ENCODE data around the gene EMX2.

EMX2 gene

DNA sequence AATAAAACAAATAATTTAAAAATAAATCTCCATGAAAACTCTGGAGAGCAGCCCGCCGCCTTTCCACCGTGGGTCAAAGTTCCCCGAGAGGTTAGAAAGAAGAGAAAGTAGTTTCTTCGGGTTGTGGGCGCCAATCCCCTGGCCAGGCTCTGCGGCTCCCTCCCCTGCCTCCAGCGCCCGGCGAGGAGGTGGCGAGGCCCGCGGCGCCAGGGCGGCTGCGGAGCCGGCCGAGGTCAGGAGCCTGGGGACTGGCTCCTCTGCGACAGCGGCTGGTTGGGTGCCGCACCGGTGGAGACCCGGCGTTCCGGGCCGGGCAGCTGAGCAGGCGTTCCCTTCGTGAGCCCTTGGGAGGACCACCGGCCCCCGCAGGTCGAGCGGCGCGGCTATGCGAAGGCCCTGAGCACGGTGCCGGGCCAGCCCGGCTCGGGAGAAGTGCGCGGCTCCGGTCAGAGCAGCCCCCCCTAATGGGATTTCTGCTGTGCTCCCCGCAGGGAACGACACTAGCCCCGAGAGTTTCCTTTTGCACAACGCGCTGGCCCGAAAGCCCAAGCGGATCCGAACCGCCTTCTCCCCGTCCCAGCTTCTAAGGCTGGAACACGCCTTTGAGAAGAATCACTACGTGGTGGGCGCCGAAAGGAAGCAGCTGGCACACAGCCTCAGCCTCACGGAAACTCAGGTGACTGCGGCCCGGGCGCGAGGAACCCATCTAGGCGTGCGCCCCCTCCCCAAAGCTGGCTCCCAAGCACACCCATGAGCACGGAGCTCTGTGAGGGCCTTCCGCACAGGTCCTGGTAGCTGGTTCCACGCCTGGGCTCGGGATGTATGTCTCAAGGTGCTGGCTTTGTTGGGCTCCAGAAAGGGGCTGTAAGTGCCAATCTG is 2.8 kb downstream of the EMX2 start:
- no peak for DNase-seq

DNA sequence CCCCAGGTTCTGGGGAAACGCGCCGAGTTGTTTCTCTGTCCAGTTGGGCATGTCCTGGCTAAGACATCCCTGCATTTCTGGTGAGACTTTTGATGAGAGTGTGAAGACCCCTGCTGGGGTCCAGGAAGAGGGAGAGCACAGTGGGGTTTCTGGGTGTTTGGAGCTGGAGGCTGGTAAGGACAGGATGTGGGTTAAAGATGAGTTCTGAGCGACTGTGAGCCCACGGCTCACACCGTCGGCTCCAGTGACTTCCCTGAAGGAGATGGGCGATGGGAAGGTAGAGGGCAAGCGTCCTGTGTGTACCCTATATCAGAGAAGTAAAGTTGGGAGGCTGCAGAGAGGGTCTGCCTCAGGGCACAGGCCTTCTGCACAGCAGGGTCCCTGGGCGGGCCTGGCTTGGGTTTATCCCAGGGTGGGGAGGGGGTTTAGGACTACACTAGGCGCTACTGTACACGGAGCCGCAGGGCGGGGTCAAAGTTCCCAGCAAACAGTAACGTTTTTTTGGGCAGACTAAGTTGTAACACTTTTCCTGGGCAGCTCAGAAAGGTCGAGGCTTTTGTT is 3.6 kb downstream of the EMX2 start:
- no peak for DNase-seq

DNA sequence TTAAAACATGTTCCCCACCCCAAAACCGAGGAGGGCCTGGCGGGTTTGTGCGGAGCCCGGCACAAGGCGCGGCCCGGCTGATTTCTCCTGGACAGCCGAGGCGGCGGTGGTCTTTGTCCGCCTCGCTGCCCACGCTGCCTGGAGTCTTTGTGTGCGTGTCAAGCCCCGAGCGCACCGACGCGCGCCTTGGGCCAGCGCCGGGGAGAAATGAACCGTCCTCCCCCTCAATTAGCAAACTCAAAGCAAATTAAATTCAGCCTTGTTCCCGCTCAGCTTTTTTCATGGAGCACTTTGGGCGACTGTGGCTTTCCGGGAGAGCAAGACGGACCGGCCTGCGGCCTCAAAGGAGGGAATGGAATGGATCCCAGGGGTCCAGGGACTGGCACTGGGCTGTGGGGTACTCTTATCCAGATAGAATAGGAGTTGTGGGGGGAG is 4.1 kb downstream of the EMX2 start:
- DNase-seq = no peak

DNA sequence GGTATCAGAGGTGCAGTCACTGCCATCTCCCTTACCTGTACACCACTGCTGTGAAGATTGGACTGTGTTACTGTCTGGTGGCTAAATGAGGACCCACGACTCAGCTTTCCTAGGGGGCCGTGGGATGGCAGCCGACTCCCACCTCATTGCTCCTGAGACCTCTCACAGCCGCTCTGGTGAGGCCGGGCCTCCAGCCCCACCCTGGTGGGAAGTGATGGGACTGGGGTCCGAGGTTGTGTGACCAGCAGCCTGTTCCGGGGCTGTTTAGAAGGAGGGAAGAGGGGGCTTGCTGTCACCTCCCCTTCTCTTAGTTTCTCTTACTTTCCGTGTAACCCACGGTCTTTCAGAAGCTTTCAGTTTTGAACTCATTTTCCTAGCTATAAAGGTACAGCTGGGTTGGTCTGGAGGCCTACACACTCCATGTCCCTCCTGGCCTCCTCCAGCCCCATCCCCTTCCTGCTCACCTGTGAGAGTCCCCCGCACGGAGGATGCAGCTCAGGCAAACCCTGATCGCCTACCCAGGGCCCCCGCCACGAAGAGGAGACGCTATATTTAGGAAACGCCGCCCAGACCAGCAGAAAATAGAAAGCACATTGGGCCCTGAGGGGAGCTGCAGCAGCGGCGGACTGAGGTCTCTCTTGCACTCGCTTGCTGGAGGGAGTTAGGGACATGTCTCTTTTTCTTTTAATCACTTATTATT is 4.6 kb downstream of the EMX2 start:
- no peak for DNase-seq

DNA sequence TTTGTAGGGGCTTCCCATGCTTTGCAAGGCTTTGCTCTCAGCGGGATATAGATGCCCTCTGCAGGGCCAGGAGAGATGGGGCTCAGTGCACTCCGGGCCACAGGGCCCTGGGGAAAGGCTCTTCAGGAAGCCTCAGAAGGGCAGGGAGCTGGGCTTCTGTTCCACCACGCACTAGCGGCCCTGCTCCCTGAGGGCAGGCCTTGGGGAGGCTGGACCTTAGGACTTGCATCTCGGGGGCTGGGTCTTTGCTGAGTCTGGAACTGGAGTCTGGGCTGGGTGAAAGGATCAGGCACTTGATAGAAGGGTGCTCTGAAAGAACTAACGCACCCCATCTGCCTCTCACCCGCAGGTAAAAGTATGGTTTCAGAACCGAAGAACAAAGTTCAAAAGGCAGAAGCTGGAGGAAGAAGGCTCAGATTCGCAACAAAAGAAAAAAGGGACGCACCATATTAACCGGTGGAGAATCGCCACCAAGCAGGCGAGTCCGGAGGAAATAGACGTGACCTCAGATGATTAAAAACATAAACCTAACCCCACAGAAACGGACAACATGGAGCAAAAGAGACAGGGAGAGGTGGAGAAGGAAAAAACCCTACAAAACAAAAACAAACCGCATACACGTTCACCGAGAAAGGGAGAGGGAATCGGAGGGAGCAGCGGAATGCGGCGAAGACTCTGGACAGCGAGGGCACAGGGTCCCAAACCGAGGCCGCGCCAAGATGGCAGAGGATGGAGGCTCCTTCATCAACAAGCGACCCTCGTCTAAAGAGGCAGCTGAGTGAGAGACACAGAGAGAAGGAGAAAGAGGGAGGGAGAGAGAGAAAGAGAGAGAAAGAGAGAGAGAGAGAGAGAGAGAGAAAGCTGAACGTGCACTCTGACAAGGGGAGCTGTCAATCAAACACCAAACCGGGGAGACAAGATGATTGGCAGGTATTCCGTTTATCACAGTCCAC is 5.4 kb downstream of the EMX2 start:
- DNase-seq = no peak

DNA sequence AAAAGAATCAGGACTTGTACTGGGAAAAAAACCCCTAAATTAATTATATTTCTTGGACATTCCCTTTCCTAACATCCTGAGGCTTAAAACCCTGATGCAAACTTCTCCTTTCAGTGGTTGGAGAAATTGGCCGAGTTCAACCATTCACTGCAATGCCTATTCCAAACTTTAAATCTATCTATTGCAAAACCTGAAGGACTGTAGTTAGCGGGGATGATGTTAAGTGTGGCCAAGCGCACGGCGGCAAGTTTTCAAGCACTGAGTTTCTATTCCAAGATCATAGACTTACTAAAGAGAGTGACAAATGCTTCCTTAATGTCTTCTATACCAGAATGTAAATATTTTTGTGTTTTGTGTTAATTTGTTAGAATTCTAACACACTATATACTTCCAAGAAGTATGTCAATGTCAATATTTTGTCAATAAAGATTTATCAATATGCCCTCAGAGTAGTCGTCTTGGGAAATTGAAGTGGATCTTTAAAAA is 6.6 kb downstream of the EMX2 start:
- DNase-seq = no peak

DNA sequence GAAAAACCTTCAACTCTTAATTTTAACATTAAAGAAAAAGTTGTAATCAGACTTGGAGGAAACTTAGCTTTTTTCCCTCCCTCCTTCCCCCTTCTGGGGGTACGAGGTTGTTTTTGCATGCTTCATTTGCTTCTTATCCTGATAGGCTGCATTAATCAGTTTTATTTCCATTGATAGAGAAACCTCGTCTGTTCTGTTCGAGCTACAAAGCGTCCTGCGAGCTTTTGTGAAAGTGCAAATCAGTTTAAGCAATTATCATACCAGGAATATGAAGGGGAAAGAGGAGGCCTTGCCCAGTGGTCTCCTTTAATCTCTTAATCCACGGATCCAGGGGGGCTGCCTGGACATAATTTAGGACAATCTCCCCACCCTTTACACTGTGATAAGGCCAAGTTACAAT is 7.5 kb downstream of the EMX2 start:
- no peak for DNase-seq

DNA sequence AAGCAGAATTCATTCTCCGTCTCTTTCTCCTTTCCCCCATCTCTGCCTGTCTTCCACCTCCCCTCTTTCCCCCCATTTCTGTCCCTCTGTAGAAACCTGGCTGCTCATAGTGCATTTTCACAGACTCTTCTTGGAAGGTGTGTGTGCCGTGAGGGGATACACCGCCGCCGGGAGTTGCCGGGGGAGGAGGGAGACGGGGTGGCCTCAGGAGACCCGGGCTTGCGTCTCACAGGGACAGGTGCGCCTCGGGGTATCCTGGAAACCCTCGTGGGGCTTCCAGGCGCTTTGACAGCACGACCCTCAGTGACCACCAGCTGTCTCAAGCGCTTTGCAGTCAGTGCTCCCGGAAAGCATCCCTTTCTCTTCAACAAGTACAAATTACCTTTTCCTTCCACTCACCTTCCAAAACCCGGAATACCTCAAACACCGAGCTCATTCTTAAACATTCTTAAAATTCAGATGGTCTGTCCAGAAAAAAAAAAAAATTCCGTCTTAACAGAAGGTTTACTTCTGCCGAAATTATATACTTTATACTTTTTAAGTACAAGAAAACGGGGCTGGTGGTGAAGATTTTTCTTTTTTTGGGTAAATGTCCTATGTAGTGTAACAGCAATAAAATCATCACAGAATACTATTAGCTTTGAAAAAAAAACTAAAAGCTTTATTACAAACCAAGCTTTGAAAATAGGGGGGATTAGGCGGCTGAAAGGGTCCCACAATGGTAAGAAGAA is 8.2 kb downstream of the EMX2 start:
- DNase-seq = no peak

DNA sequence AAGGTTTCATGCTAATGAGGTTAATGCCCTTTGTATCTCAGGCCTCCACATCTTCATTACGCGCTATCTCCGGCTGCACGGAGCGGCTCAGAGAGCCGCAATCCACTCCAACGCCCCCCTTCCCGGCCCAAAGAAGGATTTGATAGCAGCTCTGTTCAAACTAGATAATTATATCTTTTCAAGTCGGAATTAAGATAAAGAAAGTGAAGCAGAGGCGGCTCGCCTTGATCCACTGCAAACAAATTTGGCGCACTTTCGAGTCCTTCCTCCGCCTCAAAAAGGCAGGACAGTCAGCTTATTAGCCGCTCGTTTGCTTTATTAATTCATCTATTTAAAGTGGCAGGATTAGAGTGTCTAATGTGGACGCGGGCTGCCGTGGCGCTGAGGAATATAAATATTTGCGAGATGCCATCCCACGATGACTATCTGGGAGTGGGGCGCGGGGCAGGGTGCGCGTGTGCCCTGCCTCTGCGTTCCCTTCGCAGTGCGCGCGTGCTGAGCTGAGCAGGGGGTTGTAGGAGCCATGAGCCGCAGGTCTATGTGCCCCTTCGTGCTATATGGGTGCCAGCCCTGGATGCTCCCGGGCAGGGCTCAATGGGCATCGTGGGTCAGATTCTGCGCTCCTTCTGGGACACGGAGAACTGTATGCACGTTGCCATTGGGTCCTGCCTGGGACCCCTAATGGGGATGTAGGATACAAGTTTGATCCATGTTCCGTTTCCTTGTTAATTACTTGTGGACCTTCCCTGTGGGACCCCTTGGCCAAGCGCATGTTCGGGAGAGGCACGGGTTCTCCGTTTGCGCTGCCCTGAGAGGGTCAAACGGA is 9.0 kb downstream of the EMX2 start:
- DNase-seq = no peak

DNA sequence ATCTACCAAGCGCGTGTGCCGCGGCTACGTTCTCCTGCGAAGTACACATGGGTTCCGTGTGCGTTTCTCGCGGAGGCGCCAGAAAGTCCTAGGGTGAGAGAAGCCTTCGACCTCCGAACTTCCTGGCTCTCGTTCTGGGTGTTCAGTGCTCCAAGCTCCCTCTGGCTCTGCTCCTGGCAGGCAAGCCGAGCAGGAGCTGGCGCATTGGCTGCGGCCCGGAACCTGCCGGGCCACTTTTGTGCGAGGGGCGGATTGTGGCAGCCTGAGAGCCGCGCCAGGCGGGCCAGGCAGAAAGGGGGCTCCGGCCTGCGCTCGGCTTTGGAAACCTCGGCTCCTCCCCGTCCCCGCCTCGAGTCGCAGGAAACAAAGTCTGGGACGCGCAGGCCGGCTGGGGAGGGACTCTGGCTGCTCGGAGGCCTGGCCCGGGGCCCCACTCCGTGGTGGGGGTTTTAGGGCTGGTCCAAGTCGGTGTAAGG is 9.6 kb downstream of the EMX2 start:
- no peak for DNase-seq

DNA sequence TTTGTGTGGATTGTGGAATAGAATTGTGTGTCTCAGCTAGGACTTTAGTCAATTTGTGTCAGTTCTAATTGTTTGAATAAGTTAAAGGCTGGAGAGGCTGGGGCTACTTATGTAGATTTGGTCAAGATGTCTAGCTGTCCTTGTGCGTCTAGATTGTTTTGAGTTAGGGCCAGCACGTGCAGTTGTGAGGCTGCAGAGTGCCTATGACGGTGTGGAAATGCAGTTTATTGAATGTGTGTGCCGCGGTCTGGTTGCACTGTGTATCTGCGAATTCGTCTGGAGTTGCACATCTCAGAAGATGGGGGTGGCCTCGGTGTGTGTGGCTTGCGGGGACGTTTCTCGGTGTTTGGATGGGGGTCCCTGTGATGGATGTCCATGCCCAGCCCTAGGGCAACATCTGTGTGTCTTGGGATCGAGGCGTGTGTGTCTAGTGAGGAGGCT is 10.2 kb downstream of the EMX2 start:
- DNase-seq = no peak

DNA sequence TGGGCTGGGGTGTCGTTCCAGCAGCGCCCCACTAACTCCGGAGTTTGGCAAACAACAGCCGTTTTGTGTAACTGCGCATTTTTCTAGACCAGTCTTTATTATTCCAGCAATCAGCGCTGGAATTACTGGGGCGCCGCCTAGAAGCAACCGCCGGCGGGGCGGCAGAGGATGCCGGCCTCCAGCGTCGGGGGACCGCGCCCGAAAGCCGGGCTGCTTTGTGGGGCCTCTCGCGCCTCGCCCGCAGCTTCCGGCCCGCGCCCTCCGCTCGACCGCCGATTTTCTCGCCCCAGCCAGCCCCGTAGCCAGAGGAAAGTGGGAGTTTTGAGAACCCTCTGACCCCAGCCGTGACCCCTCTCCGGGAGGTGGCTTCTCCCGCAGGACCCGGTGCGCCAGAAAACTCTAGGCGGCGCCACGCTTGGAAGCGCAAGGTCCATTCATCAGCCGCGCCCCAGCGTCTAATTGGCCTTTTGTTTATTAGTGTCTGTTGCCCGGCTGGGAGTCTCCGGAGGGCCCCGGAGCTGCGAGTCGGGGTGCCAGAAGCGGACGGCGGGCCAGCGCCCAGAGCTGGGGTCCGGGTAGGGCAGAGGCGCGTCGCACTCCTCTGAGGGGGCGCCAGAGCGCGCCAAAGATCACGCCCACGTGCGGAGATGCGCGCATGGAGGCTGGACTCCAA is 10.7 kb downstream of the EMX2 start:
- DNase-seq = no peak

DNA sequence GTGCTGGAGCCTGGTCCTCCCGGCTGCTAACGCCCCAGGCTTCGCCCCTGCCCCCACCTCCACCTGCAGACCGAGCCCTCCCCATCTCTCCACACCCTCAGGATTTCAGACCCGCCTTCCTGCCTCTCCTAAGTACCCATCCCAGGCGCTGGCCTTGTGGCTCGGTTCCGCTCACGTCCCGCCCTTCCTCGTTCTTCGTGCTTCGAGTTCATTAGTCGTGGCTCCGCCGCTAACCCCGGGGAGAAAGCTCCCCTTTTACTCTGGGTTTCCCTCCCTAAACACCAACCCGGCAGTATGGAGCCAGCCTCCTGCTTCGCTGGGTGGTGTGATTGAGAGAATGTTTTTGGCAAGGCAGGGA is 11.2 kb downstream of the EMX2 start:
- DNase-seq = no peak

DNA sequence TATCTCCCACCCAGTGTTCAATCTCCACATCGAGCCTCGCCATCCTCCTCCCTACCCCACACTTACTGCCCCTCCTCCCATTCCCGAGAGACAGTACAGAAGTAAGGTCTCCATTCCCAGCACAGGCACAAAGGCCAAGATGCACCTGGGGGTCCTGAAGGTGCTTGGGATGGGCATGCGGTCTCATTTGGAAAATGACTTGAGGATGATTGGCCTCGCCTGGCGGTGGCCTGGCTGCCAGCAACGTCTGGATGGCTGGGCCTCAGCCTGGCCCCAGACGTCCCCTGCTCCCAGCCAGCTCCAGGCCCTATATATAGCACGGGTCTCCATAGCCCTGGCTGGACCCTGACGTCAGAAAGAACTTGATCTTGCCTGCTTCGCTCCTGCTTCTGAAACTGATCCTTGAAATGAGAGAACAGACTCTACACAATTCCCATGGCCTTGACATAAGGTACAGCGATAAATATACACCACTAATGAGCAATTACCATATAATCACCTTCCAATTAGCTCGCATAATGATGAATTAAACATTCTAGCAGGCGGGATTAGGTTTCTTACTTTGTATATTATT is 11.8 kb downstream of the EMX2 start:
- no peak for DNase-seq

DNA sequence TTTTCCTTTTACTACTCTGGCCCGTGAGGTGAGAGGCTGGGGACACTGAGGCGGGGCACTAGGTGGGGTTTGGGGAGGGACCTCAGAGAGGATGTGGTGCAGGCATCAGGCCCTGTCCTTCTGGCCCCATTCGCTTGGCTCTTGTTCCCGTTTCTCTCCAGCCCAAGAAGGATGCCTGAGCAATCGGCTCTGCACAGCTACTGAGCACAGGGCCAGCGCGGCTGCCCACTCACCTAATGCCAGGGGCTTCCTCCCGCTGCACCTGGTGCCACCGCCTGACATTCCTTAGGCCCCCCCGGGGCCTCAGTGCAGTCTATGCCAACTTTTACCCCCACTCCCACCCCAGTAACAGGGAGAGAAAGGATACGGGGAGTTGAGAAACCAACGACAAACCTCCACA is 12.5 kb downstream of the EMX2 start:
- no peak for DNase-seq

DNA sequence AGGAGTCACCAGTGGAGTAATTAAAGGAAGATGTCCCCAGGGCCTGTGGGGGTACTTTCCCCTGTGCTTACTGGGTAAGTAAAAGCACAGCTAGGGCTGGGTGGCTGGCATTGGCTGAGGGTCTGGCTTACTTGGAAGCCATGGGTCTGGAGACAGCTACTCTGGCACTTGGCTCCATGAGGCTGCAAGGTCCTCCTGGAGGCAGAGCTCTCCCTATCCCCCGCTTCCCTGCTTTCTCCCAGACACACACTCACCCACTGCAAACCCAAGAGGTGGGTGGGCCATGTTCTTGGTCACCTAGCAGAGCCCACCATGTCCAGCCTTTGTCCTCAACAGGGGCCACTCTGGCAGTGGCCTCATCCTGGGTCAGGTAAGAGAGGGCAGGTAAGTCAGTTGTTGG is 13.3 kb downstream of the EMX2 start:
- DNase-seq = no peak

DNA sequence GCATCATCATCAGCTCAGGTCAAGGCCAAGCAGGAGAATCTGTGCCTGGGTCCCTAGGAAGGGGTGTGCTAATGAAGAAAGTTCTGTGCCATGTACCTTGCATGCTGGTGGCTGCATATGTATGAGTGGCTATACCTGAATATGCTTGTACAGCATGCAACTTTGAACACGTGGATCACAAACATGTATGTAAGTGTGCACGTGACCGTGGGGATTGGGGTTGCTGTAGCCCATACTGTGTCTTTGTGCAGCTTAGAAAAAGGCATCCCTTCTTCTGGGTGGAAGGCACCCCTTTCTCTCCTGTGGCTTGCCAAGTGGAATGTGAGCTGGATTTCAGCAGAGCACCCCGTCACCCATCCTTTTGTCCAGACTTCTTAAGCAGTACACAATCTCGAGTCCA is 13.8 kb downstream of the EMX2 start:
- no peak for DNase-seq

DNA sequence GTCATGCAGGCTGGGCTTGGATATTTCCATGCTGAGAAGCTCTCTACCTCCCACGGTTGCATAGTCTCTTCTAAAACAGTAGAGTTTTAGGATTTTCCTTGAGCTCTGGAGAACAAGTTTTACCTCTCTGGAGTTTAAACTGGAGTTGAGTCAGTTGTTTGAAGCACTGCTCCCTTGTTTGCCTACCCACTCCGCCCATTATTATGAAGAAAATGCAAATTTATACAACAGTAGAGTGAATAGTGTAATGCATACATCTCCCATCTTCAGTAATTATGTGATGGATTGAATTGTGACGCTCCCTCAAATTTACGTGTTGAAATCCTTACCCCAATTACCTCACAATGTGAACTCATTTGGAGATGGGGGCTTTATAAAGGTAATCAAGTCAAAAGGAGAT is 17.2 kb downstream of the EMX2 start:
- no peak for DNase-seq

DNA sequence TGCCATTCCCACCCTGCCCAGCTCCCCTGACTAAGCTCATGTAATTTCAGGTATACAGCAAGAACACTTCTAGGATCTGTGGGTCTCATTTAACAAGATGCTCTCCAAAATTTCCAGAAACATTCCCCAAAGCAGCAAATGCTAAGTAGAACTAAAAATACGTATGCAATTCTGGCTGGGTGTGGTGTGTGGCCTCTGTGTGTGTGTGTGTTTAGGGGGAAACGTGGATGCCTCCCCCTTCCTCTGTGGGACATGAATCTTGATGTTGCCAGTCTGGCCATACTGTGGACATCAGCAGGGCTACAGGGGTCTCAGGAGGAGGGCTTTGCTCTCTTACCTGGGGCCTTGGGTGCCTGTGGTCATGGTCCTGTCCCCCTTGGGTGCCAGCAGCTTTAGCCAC is 18.4 kb downstream of the EMX2 start:
- no peak for DNase-seq

DNA sequence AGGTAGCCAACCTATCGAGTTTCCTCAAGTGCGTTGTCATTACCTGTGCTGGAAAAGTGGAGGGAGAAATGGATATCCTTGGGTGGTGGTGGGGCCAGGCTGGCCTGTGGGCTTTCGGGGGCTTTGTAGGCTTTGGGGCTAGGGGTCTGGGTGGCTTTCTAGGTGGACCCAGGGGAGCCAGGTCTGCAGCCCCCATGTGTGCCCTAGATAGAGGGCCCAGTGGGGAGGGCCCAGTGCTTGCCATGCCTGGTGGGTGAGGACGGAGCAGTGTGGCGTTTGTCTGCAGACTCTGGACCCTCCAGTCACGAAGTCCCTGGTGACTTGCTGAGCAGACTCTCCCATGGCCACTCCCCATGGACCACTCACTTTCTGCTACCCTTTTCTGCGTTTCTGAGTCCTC is 19.7 kb downstream of the EMX2 start:
- DNase-seq = no peak

All from GDM1 (cell line).